ENCODE results near the gene SENP2.

Gene SENP2

GRCh38 chr3:185647880-185648210, 61.8 kb downstream of the SENP2 start:
- Histone ChIP-seq H3K27ac (ENCODE audit: low read length) (no peak overlapping the region), H4K20me1 (ENCODE audit: insufficient read depth, low read length) (no peaks in the 10 kb centered on the region), H3K36me3 (replicated peaks; ENCODE audit: insufficient read depth, low read length) (no peaks in the 10 kb centered on the region), H3F3A (ENCODE audit: insufficient read depth, low read length) (no peaks in the 10 kb centered on the region), H3K4me2 (ENCODE audit: low read depth, low read length) (no peak overlapping the region), H3K9me2 (replicated peaks; ENCODE audit: insufficient read depth, low read length) (no peaks in the 10 kb centered on the region), H3K79me2 (ENCODE audit: low read length) (no peaks in the 10 kb centered on the region), H3K4me3 (ENCODE audit: low read length) (no peak overlapping the region), H3K9ac (ENCODE audit: low read length) (no peak overlapping the region), H3K27me3 (replicated peaks; ENCODE audit: insufficient read depth, low read length) (no peaks in the 10 kb centered on the region), H2AFZ (ENCODE audit: low read length) (no peak overlapping the region), H3K4me1 (ENCODE audit: low read length) (no peaks in the 10 kb centered on the region), H3K9me3 (replicated peaks; ENCODE audit: insufficient read depth, low read length) (no peaks in the 10 kb centered on the region)
- TF ChIP-seq EZH2 (optimal IDR thresholded peaks at IDR 0.05; ENCODE audit: low read depth, low read length) (no peak), CTCF (IDR thresholded peaks at IDR 0.05; ENCODE audit: low read length) (no peak), EZH2phosphoT487 (IDR thresholded peaks at IDR 0.05; ENCODE audit: low read length) (no peak)
- no peak for DNase-seq

DNA sequence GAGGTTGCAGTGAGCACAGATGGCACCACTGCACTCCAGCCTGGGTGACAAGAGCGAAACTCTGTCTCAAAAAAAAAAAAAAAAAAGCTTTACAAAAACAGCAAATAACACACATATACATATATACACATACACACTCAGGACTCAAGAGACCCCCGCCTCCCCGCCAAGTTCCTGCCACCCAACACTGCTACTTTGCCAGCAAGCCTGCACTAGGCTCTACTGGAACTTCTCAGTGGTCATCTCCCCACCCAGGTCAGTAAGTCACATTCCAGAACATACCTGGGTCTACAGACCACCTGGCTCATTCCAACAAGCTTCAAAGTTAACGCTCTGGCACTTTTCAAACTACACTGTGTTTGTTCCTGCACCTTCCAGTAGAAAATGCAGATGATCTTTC, 62.3 kb downstream of the SENP2 start:
- no peak overlapping the region for H3K9ac ChIP-seq (ENCODE audit: low read length)
- TF ChIP-seq CTCF (IDR thresholded peaks at IDR 0.05; ENCODE audit: low read length) (no peak), EZH2 (optimal IDR thresholded peaks at IDR 0.05; ENCODE audit: low read depth, low read length) (no peak), EZH2phosphoT487 (IDR thresholded peaks at IDR 0.05; ENCODE audit: low read length) (no peak)

GRCh38 chr3:185649414-185649813, 63.3 kb downstream of the SENP2 start:
- H3K9me3 ChIP-seq (replicated peaks; ENCODE audit: insufficient read depth, low read length), result no peaks in the 10 kb centered on the region
- no peaks in the 10 kb centered on the region for H3K36me3 ChIP-seq (replicated peaks; ENCODE audit: insufficient read depth, low read length)
- no peaks in the 10 kb centered on the region for H3K79me2 ChIP-seq (ENCODE audit: low read length)
- no peaks in the 10 kb centered on the region for H3K9me2 ChIP-seq (replicated peaks; ENCODE audit: insufficient read depth, low read length)
- DNase-seq, result no peak
- no peaks in the 10 kb centered on the region for H4K20me1 ChIP-seq (ENCODE audit: insufficient read depth, low read length)
- TF ChIP-seq EZH2 (optimal IDR thresholded peaks at IDR 0.05; ENCODE audit: low read depth, low read length) (no peak), EZH2phosphoT487 (IDR thresholded peaks at IDR 0.05; ENCODE audit: low read length) (no peak), CTCF (IDR thresholded peaks at IDR 0.05; ENCODE audit: low read length) (no peak)
- H2AFZ ChIP-seq (ENCODE audit: low read length), result no peak overlapping the region
- no peak overlapping the region for H3K4me2 ChIP-seq (ENCODE audit: low read depth, low read length)
- no peak overlapping the region for H3K27ac ChIP-seq (ENCODE audit: low read length)
- no peaks in the 10 kb centered on the region for H3K27me3 ChIP-seq (replicated peaks; ENCODE audit: insufficient read depth, low read length)
- H3F3A ChIP-seq (ENCODE audit: insufficient read depth, low read length), result no peaks in the 10 kb centered on the region
- no peak overlapping the region for H3K9ac ChIP-seq (ENCODE audit: low read length)
- H3K4me1 ChIP-seq (ENCODE audit: low read length), result no peaks in the 10 kb centered on the region
- H3K4me3 ChIP-seq (ENCODE audit: low read length), result no peak overlapping the region

More for the DNA sequence above, 62.3 kb downstream of the SENP2 start:
- H3K4me1 ChIP-seq (ENCODE audit: low read length), result no peaks in the 10 kb centered on the region
- DNase-seq, result no peak
- H3K9me2 ChIP-seq (replicated peaks; ENCODE audit: insufficient read depth, low read length), result no peaks in the 10 kb centered on the region
- no peaks in the 10 kb centered on the region for H3F3A ChIP-seq (ENCODE audit: insufficient read depth, low read length)
- no peaks in the 10 kb centered on the region for H3K27me3 ChIP-seq (replicated peaks; ENCODE audit: insufficient read depth, low read length)
- H2AFZ ChIP-seq (ENCODE audit: low read length), result no peak overlapping the region
- H3K9me3 ChIP-seq (replicated peaks; ENCODE audit: insufficient read depth, low read length), result no peaks in the 10 kb centered on the region
- no peak overlapping the region for H3K4me3 ChIP-seq (ENCODE audit: low read length)
- no peaks in the 10 kb centered on the region for H3K36me3 ChIP-seq (replicated peaks; ENCODE audit: insufficient read depth, low read length)
- H3K4me2 ChIP-seq (ENCODE audit: low read depth, low read length), result no peak overlapping the region
- H3K27ac ChIP-seq (ENCODE audit: low read length), result no peak overlapping the region
- H4K20me1 ChIP-seq (ENCODE audit: insufficient read depth, low read length), result no peaks in the 10 kb centered on the region
- H3K79me2 ChIP-seq (ENCODE audit: low read length), result no peaks in the 10 kb centered on the region
